NCI-H526 treated with DMSO at 0.1 percent for 48 hours (cell line): ENCODE data around the gene MAP2K6.

ENCODE experiments used
- DNase-seq: peaks from one replicate; lab custom pipeline; 2025; lab: John Stamatoyannopoulos, UW

MAP2K6 gene

GRCh38 chr17:69492410-69493071 is 78.0 kb downstream of the MAP2K6 start:
- DNase-seq = no peak

- DNase-seq = no peak
These were observed 81.3 kb downstream of the MAP2K6 start for GRCh38 chr17:69495787-69496186.

- DNase-seq = no peak
These were observed 82.7 kb downstream of the MAP2K6 start for GRCh38 chr17:69497161-69497560.

DNA sequence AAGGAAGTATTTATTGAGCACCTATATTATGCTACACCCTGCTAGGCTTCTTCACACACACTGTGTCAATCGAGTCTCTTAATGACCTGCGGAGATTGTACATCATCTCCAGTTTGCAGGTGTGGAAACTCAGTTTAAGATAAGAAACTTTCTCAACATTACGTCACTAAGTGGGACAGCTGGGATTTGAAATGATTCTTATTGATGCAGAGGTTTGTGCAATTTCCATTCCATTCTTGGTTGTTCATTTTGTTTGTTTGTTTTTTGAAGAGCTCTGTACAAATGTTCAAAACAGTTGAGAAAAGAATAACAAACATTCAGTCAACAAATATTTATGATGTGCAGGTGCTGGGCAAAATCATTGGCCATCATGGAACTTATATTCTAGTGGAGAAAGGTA is 84.8 kb downstream of the MAP2K6 start:
- DNase-seq = no peak

GRCh38 chr17:69500911-69501429 is 86.5 kb downstream of the MAP2K6 start:
- DNase-seq = peak; percentile 10

DNA sequence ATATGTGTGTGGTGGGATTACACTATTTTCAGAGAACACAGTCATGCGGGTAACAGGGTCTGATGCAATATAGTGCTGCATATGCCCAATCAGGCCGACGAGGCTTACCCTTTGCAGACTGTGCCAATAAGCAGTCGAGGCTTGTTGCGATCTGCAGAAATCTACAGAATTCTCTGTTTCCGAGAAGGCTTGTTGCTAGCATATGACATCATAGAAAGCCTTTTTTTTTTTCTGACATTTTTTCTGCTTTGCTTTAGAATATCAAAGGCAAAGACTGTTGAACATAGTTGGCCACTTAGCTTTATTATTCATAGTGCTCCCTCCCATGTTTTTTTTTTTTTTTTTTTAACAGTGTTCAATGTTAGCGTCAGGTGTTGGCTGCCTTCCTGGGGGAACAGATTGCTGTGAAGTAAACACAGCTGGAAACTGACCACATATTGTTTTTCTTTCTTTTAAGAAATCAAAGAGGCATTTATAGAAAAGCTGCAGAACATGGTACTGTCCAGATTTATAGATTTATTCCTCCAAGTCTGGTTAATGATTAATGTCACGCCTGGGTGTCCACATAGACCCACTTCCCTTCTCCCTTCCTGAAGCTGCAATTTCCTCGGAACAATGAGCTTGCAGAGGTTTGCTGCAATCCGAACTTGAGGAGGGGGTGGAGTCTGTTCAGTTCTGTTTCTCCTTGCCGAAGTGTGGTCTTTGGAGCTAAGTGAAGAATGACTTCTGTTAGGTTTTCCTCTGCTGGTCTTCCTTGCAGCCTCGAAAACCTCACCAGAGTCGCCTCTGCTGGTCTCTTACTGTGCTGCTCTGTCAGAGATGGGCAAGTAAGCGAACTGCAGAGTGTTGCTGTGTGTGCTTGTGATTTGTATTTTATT is 87.3 kb downstream of the MAP2K6 start:
- DNase-seq = peak; percentile 8

DNA sequence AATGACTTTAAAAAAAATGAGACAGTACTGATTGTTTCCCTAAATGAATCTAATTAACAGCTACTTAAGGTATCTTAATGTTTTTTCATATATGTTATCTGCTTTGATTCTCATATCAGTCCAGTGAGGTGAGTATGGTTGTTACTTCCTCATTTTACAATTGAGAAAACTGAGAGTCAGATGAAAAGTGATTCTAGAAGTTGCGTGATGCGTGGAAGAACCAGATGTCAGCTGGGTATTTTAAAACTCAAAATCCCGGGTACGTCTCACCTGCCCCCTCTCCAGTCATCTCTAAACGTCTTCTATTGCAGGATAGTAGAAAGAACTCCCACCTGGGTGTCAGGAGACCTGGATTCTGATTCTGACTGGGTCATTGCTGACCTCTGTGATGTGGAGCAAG is 89.2 kb downstream of the MAP2K6 start:
- no peak for DNase-seq

GRCh38 chr17:69505740-69506139 is 91.2 kb downstream of the MAP2K6 start:
- no peak for DNase-seq

GRCh38 chr17:69506489-69506888 is 92.0 kb downstream of the MAP2K6 start:
- no peak for DNase-seq

- DNase-seq = no peak
These were observed 94.3 kb downstream of the MAP2K6 start for GRCh38 chr17:69508814-69509213.

DNA sequence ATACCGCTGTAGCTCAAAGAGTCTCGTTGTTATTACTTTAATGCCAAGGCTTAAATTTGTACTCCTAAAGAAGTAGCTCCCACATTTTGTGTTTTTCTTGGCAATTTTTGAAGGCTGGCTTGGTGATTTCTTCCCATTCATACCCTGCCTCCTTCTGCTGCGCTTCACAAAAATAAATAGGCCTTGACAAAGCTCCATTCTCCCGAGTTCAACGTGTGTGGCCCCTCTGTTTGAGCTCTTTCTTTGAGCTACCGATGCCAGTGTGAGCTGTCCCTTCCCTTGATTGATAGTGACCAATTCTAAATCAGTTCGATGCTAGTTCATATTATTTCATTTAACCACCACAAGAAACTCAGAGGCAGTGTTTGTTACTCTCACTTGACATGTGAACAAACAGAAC is 96.8 kb downstream of the MAP2K6 start:
- no peak for DNase-seq

DNA sequence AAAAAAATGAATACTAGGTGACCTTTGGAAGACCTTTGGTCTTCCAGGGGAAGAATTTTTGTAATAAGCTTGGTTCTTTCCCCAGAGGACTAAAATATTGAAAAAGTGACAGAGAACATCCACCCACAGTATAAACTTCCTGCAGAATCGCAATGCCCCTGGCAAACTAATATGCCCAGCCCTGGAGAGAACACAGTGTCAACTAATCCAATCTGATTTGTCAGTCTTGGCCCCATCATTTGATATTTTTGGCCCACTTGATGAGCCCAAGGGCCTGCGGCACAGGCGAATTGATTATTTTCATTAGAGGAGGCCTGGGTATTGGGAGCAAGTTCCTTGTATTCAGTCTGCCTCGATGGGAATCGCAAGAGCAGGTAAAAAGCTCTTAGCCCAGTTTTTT is 98.4 kb downstream of the MAP2K6 start:
- no peak for DNase-seq

DNA sequence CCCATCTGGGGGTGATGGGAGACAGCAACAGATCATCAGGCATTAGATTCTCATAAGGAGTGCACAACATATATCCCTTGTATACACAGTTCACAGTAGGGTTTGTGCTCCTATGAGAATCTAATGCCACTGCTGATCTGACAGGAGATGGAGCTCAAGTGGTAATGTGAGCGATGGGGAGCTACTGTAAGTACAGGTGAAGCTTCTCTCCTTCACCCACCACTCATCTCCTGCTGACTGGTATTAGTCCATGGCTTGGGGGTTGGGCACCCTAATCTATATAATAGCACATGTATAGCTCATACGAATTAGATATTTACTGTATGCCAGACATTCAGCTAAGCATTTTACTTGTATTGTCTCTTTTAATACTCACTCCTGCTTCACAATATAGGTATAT is 101.7 kb downstream of the MAP2K6 start:
- DNase-seq = no peak

DNA sequence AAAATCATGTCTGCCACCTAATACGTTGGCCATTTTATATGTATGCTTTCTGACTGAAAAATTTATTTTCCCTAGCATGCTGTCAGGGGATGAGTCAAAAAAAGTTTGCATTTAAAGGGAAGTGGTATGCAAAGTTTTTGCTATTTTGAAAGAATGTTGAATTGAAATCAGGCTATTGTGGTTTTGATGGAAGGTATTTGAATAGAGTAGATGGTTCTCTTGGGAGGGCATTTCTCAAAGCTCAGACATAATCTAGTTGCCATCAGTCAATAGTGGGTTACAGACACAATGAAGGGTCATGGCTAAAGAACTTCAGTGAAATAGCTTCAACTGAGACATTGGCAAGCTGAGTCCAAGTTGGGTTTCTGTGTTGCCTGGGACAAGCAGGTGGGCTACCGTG is 102.4 kb downstream of the MAP2K6 start:
- DNase-seq = peak; percentile 65

DNA sequence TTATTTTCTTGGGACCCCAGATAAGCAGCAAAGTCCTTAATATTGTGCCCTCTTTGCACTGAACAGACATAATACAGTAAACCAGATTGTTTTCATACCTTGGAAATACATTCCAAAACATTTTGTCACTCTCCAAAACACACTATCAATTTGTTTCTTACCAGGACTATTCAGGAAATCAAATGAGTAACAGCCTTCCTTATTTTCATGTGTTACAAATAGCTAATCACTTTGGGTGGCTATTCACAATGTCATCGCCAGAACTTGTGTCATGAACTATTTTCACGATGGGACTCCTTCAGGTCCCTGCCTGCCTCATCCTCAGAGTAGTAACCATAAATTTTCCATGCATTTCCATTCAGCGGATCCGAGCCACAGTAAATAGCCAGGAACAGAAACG is 104.5 kb downstream of the MAP2K6 start:
- DNase-seq = no peak

DNA sequence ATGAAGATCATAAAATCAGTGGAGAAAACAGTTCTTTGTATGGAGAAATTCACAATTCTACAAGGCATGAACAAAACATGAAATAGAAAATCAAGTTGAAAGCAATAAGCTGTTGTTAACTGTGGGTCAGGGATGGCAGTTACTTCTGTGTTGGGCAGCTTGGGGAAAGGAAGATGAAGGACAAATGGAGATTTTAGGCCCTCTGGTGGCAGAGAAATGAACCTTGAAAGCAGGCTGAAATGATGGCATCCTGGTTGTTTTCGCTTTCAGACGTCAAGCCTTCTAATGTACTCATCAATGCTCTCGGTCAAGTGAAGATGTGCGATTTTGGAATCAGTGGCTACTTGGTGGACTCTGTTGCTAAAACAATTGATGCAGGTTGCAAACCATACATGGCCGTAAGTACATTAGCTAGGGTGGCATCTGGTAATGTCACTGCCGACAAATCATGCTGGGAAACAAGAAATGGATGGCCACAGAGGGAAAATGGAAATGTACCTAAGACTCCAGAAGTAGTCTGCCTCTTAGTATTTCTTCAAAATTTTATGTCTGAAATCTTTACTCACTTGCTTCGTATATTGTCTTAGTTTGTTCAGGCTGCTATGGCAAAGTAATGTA is 108.9 kb downstream of the MAP2K6 start:
- peak; percentile 46 for DNase-seq

DNA sequence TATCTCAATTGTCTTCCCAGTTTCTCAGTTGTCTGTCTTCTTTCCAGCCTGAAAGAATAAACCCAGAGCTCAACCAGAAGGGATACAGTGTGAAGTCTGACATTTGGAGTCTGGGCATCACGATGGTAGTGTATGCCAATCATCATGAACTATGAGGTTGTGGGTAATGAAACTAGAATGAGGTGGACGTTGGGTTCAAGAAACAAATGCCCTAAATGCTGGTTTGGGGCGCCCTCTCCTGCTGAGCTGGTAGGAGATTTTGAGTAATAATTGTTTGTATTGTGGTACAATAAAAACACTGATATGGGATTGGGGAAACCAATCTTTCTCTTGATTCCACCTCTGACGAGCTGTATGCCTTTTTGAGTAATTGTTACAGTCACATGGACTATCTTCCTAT is 110.4 kb downstream of the MAP2K6 start:
- DNase-seq = no peak

DNA sequence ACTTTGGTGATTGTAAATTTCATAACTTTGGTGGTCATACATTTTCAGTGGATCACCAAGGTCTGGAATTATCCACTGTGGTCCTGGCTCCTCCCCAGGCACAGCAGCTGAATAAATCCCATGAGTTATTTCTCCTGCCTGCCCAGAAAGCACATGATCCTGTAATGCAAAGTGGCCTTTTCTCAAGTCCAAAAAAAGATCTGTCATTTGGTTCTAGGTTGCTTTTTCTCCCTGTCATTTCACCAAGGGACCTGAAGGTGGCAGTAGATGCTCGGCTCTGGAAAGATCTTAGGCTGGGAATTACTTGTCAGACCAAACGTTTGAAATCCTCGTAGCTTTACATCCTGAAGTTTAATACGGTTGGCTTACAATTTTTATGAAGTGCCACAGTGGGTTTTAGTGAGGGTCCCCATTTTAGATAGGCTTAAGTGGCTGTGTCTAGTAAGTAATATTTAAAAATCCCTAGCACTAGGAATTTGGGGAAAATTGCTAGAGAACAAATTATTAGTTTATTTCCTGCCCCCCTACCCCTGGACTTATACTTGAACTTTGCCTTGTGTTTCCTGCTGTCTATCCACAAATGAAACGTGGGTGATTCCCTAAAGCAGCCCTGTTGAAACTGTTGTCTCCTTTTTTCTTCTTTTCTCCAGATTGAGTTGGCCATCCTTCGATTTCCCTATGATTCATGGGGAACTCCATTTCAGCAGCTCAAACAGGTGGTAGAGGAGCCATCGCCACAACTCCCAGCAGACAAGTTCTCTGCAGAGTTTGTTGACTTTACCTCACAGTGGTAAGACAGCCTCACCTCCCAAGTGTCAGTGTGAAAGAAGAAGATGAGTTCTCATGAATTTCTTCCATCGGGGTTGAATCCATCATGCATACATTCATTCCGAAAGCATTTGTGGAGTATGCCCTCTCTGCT is 111.7 kb downstream of the MAP2K6 start:
- DNase-seq = peak; percentile 21

- no peak for DNase-seq
These were observed 113.5 kb downstream of the MAP2K6 start for GRCh38 chr17:69528035-69528434.

- no peak for DNase-seq
These were observed 119.2 kb downstream of the MAP2K6 start for GRCh38 chr17:69533481-69534234.

DNA sequence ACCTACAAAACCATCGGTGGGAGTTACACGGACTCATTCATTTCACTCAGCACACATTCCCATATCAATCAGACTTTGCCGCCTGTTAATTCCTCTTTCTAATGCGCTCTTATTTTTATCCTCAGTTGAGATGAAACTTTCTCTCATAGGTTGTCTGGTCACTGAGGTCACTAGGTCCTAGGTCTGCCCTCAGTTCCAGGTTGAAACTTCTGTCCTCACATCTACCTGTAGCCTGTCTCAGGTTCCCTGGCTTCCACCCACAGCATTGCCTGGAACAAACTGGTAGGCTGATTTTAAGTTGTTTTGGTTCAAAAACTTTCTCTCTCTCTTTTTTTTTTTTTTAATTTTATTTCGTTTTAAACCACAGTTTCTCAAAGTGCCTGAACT is 119.7 kb downstream of the MAP2K6 start:
- DNase-seq = no peak
